Loucy (cell line): Measurements from ENCODE around the gene RUNX2.

Experiments
- H2AFZ ChIP-seq: fragments of 200-600 bp; sonication (generic); 2 replicates; pipeline ENCODE4 v1.6.0; 2016; ENCODE audit warnings: antibody characterized with exemption, mild to moderate bottlenecking, low read length, moderate library complexity
- H3F3A ChIP-seq: fragments of 200-600 bp; 2 replicates; pipeline ENCODE4 v1.6.0; 2016; ENCODE audit warnings: antibody characterized with exemption, low read depth, mild to moderate bottlenecking
- H3K27me3 ChIP-seq: fragments of 200-600 bp; sonication (generic); 2 replicates; pipeline ENCODE4 v1.6.1; 2014; ENCODE audit warnings: low read length, mild to moderate bottlenecking; ENCODE audit not compliant: insufficient read depth, poor library complexity, severe bottlenecking
- H3K36me3 ChIP-seq: fragments of 200-600 bp; sonication (generic); 2 replicates; pipeline ENCODE4 v1.6.1; 2016; ENCODE audit warnings: low read length; ENCODE audit not compliant: insufficient read depth
- H3K4me1 ChIP-seq: fragments of 200-600 bp; sonication (generic); 2 replicates; pipeline ENCODE4 v1.5.1; 2014; ENCODE audit warnings: low read length, mild to moderate bottlenecking; ENCODE audit not compliant: insufficient read depth, poor library complexity, severe bottlenecking
- H3K4me2 ChIP-seq: fragments of 200-600 bp; sonication (generic); 2 replicates; pipeline ENCODE4 v1.6.0; 2014; ENCODE audit warnings: antibody characterized with exemption, low read length, low read depth, mild to moderate bottlenecking; ENCODE audit not compliant: poor library complexity, severe bottlenecking
- H3K4me3 ChIP-seq: fragments of 200-600 bp; sonication (generic); 2 replicates; pipeline ENCODE4 v1.5.1; 2014; ENCODE audit warnings: low read length, mild to moderate bottlenecking, mixed read lengths; ENCODE audit not compliant: poor library complexity, severe bottlenecking
- H3K79me2 ChIP-seq: fragments of 200-600 bp; sonication (generic); 2 replicates; pipeline ENCODE4 v1.6.1; 2014; ENCODE audit warnings: low read length; ENCODE audit not compliant: insufficient read depth
- H3K9ac ChIP-seq: fragments of 200-600 bp; sonication (generic); 2 replicates; pipeline ENCODE4 v1.6.0; 2014; ENCODE audit warnings: mild to moderate bottlenecking, low read depth, low read length, moderate library complexity; ENCODE audit not compliant: poor library complexity, severe bottlenecking
- H3K9me2 ChIP-seq: fragments of 200-600 bp; sonication (generic); replicated peaks from 2 replicates; pipeline ENCODE4 v1.6.1; 2016; ENCODE audit warnings: low read depth, low read length, mixed read lengths
- H3K9me3 ChIP-seq: fragments of 200-600 bp; sonication (generic); 2 replicates; pipeline ENCODE4 v1.6.1; 2014; ENCODE audit warnings: mild to moderate bottlenecking, antibody characterized with exemption, low read length, low read depth; ENCODE audit not compliant: insufficient read depth
- H4K20me1 ChIP-seq: fragments of 200-600 bp; sonication (generic); 2 replicates; pipeline ENCODE4 v1.6.0; 2014; ENCODE audit warnings: antibody characterized with exemption, low read length, mild to moderate bottlenecking; ENCODE audit not compliant: insufficient read depth, poor library complexity, severe bottlenecking
- CTCF ChIP-seq: fragments of 200-600 bp; sonication (generic); conservative IDR thresholded peaks from 2 replicates; pipeline ENCODE4 v1.5.1; 2014; ENCODE audit warnings: mild to moderate bottlenecking, antibody characterized with exemption, low read length
- EZH2phosphoT487 ChIP-seq: fragments of 200-600 bp; IDR thresholded peaks from 2 replicates; pipeline ENCODE4 v1.6.1; 2018; ENCODE audit warnings: antibody characterized with exemption, mild to moderate bottlenecking, moderate library complexity, borderline replicate concordance

Gene RUNX2

GRCh38 chr6:45513843-45514242 is 185.7 kb downstream of the RUNX2 start:
- no peak overlapping the region for H2AFZ ChIP-seq

GRCh38 chr6:45514454-45515230 is 186.5 kb downstream of the RUNX2 start:
- no peak overlapping the region for H3K4me2 ChIP-seq

More at GRCh38 chr6:45513843-45514242, 185.7 kb downstream of the RUNX2 start:
- H3K36me3 ChIP-seq, result peaks cover 51% of the 10 kb centered on the region; the same call in 1 of the 2 replicates
- no peak overlapping the region for H3K9ac ChIP-seq
- H3K79me2 ChIP-seq, result no peaks in the 10 kb centered on the region
- TF ChIP-seq CTCF (no peak), EZH2phosphoT487 (no peak)
- H3K4me2 ChIP-seq, result no peak overlapping the region
- no peak overlapping the region for H3K4me3 ChIP-seq
- no peaks in the 10 kb centered on the region for H3K9me3 ChIP-seq
- H3K27me3 ChIP-seq, result no peaks in the 10 kb centered on the region
- no peaks in the 10 kb centered on the region for H4K20me1 ChIP-seq
- H3K4me1 ChIP-seq, result peaks cover 18% of the 10 kb centered on the region
- H3K9me2 ChIP-seq, result no peaks in the 10 kb centered on the region
- H3F3A ChIP-seq, result no peaks in the 10 kb centered on the region

GRCh38 chr6:45518013-45518720 is 190.0 kb downstream of the RUNX2 start:
- Histone ChIP-seq H3K4me3 (peak overlapping the region; percentile 58), H2AFZ (no peak overlapping the region), H3K36me3 (peaks cover 52% of the 10 kb centered on the region; the same call in 1 of the 2 replicates), H3K9me2 (no peaks in the 10 kb centered on the region), H3K4me2 (peak overlapping the region; percentile 70), H3K79me2 (peaks cover 6% of the 10 kb centered on the region; the same call in 1 of the 2 replicates), H3K9me3 (no peaks in the 10 kb centered on the region), H3K9ac (no peak overlapping the region), H4K20me1 (no peaks in the 10 kb centered on the region), H3K4me1 (peaks cover 39% of the 10 kb centered on the region), H3F3A (no peaks in the 10 kb centered on the region), H3K27me3 (no peaks in the 10 kb centered on the region)
- TF ChIP-seq CTCF (no peak), EZH2phosphoT487 (no peak)

More at GRCh38 chr6:45514454-45515230, 186.5 kb downstream of the RUNX2 start:
- peaks cover 24% of the 10 kb centered on the region for H3K4me1 ChIP-seq
- H3K9me3 ChIP-seq, result no peaks in the 10 kb centered on the region
- no peak overlapping the region for H3K9ac ChIP-seq
- no peaks in the 10 kb centered on the region for H3F3A ChIP-seq
- H2AFZ ChIP-seq, result no peak overlapping the region
- TF ChIP-seq CTCF (no peak), EZH2phosphoT487 (no peak)
- no peaks in the 10 kb centered on the region for H3K9me2 ChIP-seq
- no peaks in the 10 kb centered on the region for H3K79me2 ChIP-seq
- peaks cover 52% of the 10 kb centered on the region; the same call in 1 of the 2 replicates for H3K36me3 ChIP-seq
- H3K27me3 ChIP-seq, result no peaks in the 10 kb centered on the region
- no peak overlapping the region for H3K4me3 ChIP-seq
- H4K20me1 ChIP-seq, result no peaks in the 10 kb centered on the region
